Spleen (tissue), 11 donors: Measurements from ENCODE around the gene CD180. TPM values are rescaled to one million over a fixed set of nuclear protein-coding genes. Genes with fewer than 3 reads are reported as not detected.

Experiments used
- DNase-seq: peaks from one replicate; pipeline ENCODE4 v3.0.0-alpha.2; 2020
- H3K27ac ChIP-seq, 8 donors: fragments of 200-600 bp; sonication (generic) in 7 of 8; 1 replicate in 4 of 8; 2 replicates in 4 of 8; pipeline versions ENCODE4 v1.5.0 to v1.8.0; 2016 to 2021; ENCODE audit warnings: inconsistent platforms in 4 of 8, mild to moderate bottlenecking in 4 of 8, moderate library complexity in 1 of 8
- H3K27me3 ChIP-seq, 7 donors: fragments of 200-600 bp; sonication (generic) in 6 of 7; replicated peaks in 1 of 7; 1 replicate in 4 of 7; 2 replicates in 3 of 7; pipeline versions ENCODE4 v1.5.0 to v1.8.0; 2016 to 2021; ENCODE audit warnings: inconsistent platforms in 3 of 7, mild to moderate bottlenecking in 1 of 7
- H3K36me3 ChIP-seq, 6 donors: fragments of 200-600 bp; sonication (generic) in 5 of 6; 1 replicate in 4 of 6; 2 replicates in 2 of 6; pipeline versions ENCODE4 v1.5.0 to v1.8.0; 2016 to 2021; ENCODE audit warnings: inconsistent platforms in 2 of 6
- H3K4me1 ChIP-seq, 6 donors: fragments of 200-600 bp; sonication (generic) in 5 of 6; 1 replicate in 3 of 6; 2 replicates in 3 of 6; pipeline versions ENCODE4 v1.5.0 to v1.8.0; 2016 to 2021; ENCODE audit warnings: inconsistent platforms in 3 of 6
- H3K4me3 ChIP-seq, 8 donors: fragments of 200-600 bp; sonication (generic) in 7 of 8; 1 replicate in 4 of 8; 2 replicates in 4 of 8; pipeline versions ENCODE4 v1.5.0 to v1.8.0; 2016 to 2021; ENCODE audit warnings: inconsistent platforms in 4 of 8, mild to moderate bottlenecking in 4 of 8, moderate library complexity in 2 of 8
- H3K9me3 ChIP-seq, 8 donors: fragments of 200-600 bp; sonication (generic) in 7 of 8; 1 replicate in 4 of 8; 2 replicates in 4 of 8; pipeline versions ENCODE4 v1.5.0 to v1.8.0; 2016 to 2021; ENCODE audit warnings: inconsistent platforms in 4 of 8
- CTCF ChIP-seq, 11 experiments: fragments of 200-600 bp in 7 of 11; fragments of 450-650 bp in 4 of 11; sonication (generic) in 4 of 11; IDR thresholded peaks in 8 of 11; conservative IDR thresholded peaks in 3 of 11; 1 replicate in 7 of 11; 2 replicates in 4 of 11; pipeline versions ENCODE4 v1.4.0 to v1.8.0; 2016 to 2021; ENCODE audit warnings: antibody characterized with exemption in 11 of 11, inconsistent platforms in 4 of 11, mild to moderate bottlenecking in 1 of 11
- POLR2A ChIP-seq, 3 donors: fragments of 450-650 bp; IDR thresholded peaks; one replicate each; pipeline ENCODE4 v1.5.1; 2017; ENCODE audit warnings: antibody characterized with exemption in 3 of 3, mild to moderate bottlenecking in 1 of 3
- POLR2AphosphoS5 ChIP-seq, 3 donors: sonication (generic); formaldehyde crosslinking; IDR thresholded peaks; one replicate each; pipeline ENCODE4 v1.5.1; 2017; ENCODE audit warnings: antibody characterized with exemption in 3 of 3
- WGBS, 5 donors: extraction: QIAGEN DNeasy Blood & Tissue Kit in 3 of 5; methylation state at CpG; one replicate each; pipeline versions ENCODE4 v1.1.5 to v1.1.7; 2013 to 2018; 5-methylcytosine and 5-hydroxymethylcytosine counted together
- intact Hi-C: fragments of 100-400 bp; cut with DNase I; formaldehyde crosslinking; loops from one replicate; pipeline ENCODE4 v1.15.0; 2023; ENCODE audit warnings: low total_unique reads
- polyA plus RNA-seq, 3 donors: library from polyadenylated mRNA; stranded (reverse); fragments of 200-250 nt; gene quantifications; one replicate each; pipeline ENCODE4 v1.2.1, GENCODE V29; 2013
- total RNA-seq, 7 donors: library from RNA; depleted of rRNA in 3 of 7; stranded (reverse); fragments of >200 nt in 3 of 7; fragmentation: NEBNext Ultra II Directional in 4 of 7; extraction: Animal tissue kit (Norgen Biotek cat#: 25700) in 4 of 7; gene quantifications; one replicate each; pipeline versions ENCODE4 v1.1.0 to v1.2.1, GENCODE V29; 2016 to 2021
- donor health status: healthy with polysubstance abuse.
- donor health status: DM: no; HTN: no; CAD: no; lungs with moderate emphysema.
- donor health status: DM: no; HTN: no; CAD: no.
- donor health status: Bipolar disorder and iron deficiency.
- donor health status: healthy.
- donor health status: DM: no; HTN: no; CAD: no.
- donor health status: DM: yes; HTN: yes; CAD: no.

The CD180 gene
- total and polyA plus RNA-seq, 10 donors = 11.6 to 39.2 (median 25.0) TPM

GRCh38 chr5:67165526-67166459, 30.8 kb downstream of the CD180 start:
- Histone ChIP-seq H3K27ac (peak overlapping the region; percentile 86 to 94 (median 90)), H3K36me3 (peaks cover 0 to 53% (median 22%) of the 10 kb centered on the region in 6 donors), H3K4me1 (peaks cover 0 to 76% (median 23%) of the 10 kb centered on the region in 6 donors), H3K27me3 (no peaks in the 10 kb centered on the region), H3K9me3 (no peaks in the 10 kb centered on the region), H3K4me3 (peak overlapping the region in 7 of 8 donors; percentile 18 to 67 (median 34))
- TF ChIP-seq POLR2AphosphoS5 (IDR thresholded peaks at IDR 0.05) = peak; percentile 37 to 74 (median 67)
- TF ChIP-seq POLR2A (IDR thresholded peaks at IDR 0.05) = no peak
- TF ChIP-seq CTCF (IDR thresholded peaks at IDR 0.05 in 8 of 11, conservative IDR thresholded peaks at IDR 0.05 in 3 of 11) = peak; percentile 74 to 92 (median 84)
- peak; percentile 95 for DNase-seq
- intact Hi-C loops = loop anchor here (5.0 kb wide), 1 partner anchor 42 kb away; no protein-coding TSS in a partner anchor
- WGBS, 5 donors = 37 to 49% (median 41%) methylated on average over 26 to 36 of the region's 36 CpGs

GRCh38 chr5:67164856-67165525, 31.6 kb downstream of the CD180 start:
- intact Hi-C loops = loop anchor here (5.0 kb wide), 1 partner anchor 42 kb away; no protein-coding TSS in a partner anchor

GRCh38 chr5:67163863-67164595, 32.6 kb downstream of the CD180 start:
- Histone ChIP-seq H3K4me3 (no peak overlapping the region), H3K9me3 (no peaks in the 10 kb centered on the region), H3K27me3 (no peaks in the 10 kb centered on the region), H3K36me3 (peaks cover 0 to 52% (median 22%) of the 10 kb centered on the region in 6 donors), H3K4me1 (peaks cover 0 to 86% (median 23%) of the 10 kb centered on the region in 6 donors), H3K27ac (peak overlapping the region in 2 of 8 donors; percentile 93 to 94)
- peak; percentile 78 for DNase-seq
- TF ChIP-seq CTCF (IDR thresholded peaks at IDR 0.05 in 8 of 11, conservative IDR thresholded peaks at IDR 0.05 in 3 of 11) (no peak), POLR2A (IDR thresholded peaks at IDR 0.05) (no peak), POLR2AphosphoS5 (IDR thresholded peaks at IDR 0.05) (peak in 1 of 3 donors; percentile 7)
- WGBS, 5 donors = 93 to 96% (median 93%) methylated on average over 32 to 33 of the region's 33 CpGs
- intact Hi-C loops = no loop called here

More at GRCh38 chr5:67164856-67165525, 31.6 kb downstream of the CD180 start:
- Histone ChIP-seq H3K36me3 (peaks cover 0 to 54% (median 22%) of the 10 kb centered on the region in 6 donors), H3K9me3 (no peaks in the 10 kb centered on the region), H3K4me1 (peaks cover 0 to 78% (median 23%) of the 10 kb centered on the region in 6 donors), H3K4me3 (peak overlapping the region in 2 of 8 donors; percentile 40 to 67), H3K27ac (peak overlapping the region in 7 of 8 donors; percentile 86 to 94 (median 91)), H3K27me3 (no peaks in the 10 kb centered on the region)
- DNase-seq = peak; percentile 75
- WGBS, 5 donors = 94 to 98% (median 95%) methylated on average over 11 to 17 of the region's 17 CpGs
- TF ChIP-seq POLR2AphosphoS5 (IDR thresholded peaks at IDR 0.05) (no peak), CTCF (IDR thresholded peaks at IDR 0.05 in 8 of 11, conservative IDR thresholded peaks at IDR 0.05 in 3 of 11) (no peak), POLR2A (IDR thresholded peaks at IDR 0.05) (no peak)
